MM.1S (cell line): ENCODE results near the gene COA8.

Source experiments
- DNase-seq: peaks from one replicate; pipeline ENCODE4 v3.0.0-alpha.2; 2015
- H2AFZ ChIP-seq: fragments of 300-600 bp; sonication (generic); 2 replicates; pipeline ENCODE4 v1.6.0; 2016; ENCODE audit warnings: antibody characterized with exemption, low read length
- H3F3A ChIP-seq: fragments of 300-600 bp; sonication (generic); 2 replicates; pipeline ENCODE4 v1.6.1; 2016; ENCODE audit warnings: mild to moderate bottlenecking, antibody characterized with exemption, low read length, moderate library complexity, mixed read lengths; ENCODE audit not compliant: insufficient read depth
- H3K27ac ChIP-seq: fragments of 300-600 bp; sonication (generic); 2 replicates; pipeline ENCODE4 v1.5.1; 2016; ENCODE audit warnings: mild to moderate bottlenecking, low read length
- H3K27me3 ChIP-seq: fragments of 300-600 bp; sonication (generic); replicated peaks from 2 replicates; pipeline ENCODE4 v1.6.0; 2016; ENCODE audit warnings: low read length; ENCODE audit not compliant: insufficient read depth
- H3K36me3 ChIP-seq: fragments of 300-600 bp; sonication (generic); replicated peaks from 2 replicates; pipeline ENCODE4 v1.6.1; 2016; ENCODE audit warnings: mild to moderate bottlenecking, low read length, mixed read lengths; ENCODE audit not compliant: insufficient read depth
- H3K4me1 ChIP-seq: fragments of 300-600 bp; sonication (generic); 2 replicates; pipeline ENCODE4 v1.6.1; 2016; ENCODE audit warnings: low read length, mixed read lengths
- H3K4me2 ChIP-seq: fragments of 300-600 bp; sonication (generic); 2 replicates; pipeline ENCODE4 v1.6.0; 2016; ENCODE audit warnings: low read depth, low read length
- H3K4me3 ChIP-seq: fragments of 300-600 bp; sonication (generic); 2 replicates; pipeline ENCODE4 v1.5.1; 2016; ENCODE audit warnings: low read length, mixed read lengths
- H3K79me2 ChIP-seq: fragments of 300-600 bp; sonication (generic); 2 replicates; pipeline ENCODE4 v1.6.1; 2016; ENCODE audit warnings: mixed run types, low read length, mixed read lengths
- H3K9ac ChIP-seq: fragments of 300-600 bp; sonication (generic); 2 replicates; pipeline ENCODE4 v1.6.1; 2016; ENCODE audit warnings: low read length, mixed read lengths
- H3K9me2 ChIP-seq: fragments of 300-600 bp; sonication (generic); replicated peaks from 2 replicates; pipeline ENCODE4 v1.6.1; 2016; ENCODE audit warnings: mild to moderate bottlenecking, low read length, mixed read lengths; ENCODE audit not compliant: insufficient read depth
- H3K9me3 ChIP-seq: fragments of 300-600 bp; sonication (generic); replicated peaks from 2 replicates; pipeline ENCODE4 v1.6.1; 2016; ENCODE audit warnings: mild to moderate bottlenecking, low read length, mixed read lengths; ENCODE audit not compliant: insufficient read depth
- H4K20me1 ChIP-seq: fragments of 300-600 bp; sonication (generic); 2 replicates; pipeline ENCODE4 v1.6.1; 2016; ENCODE audit warnings: mild to moderate bottlenecking, low read length, moderate library complexity, mixed read lengths; ENCODE audit not compliant: insufficient read depth
- EZH2 ChIP-seq: fragments of 300-600 bp; sonication (generic); optimal IDR thresholded peaks from 2 replicates; pipeline ENCODE3; 2017; ENCODE audit warnings: low read depth, mild to moderate bottlenecking, antibody characterized with exemption, low read length, mixed read lengths
- EZH2phosphoT487 ChIP-seq: fragments of 300-600 bp; sonication (generic); IDR thresholded peaks from 2 replicates; pipeline ENCODE4 v1.6.1; 2018; ENCODE audit warnings: antibody characterized with exemption, low read length
- TF ChIP-seq, protein P1 (sequence below): fragments of 300-600 bp; sonication (generic); IDR thresholded peaks from 2 replicates; pipeline ENCODE4 v1.5.1; 2016; ENCODE audit warnings: antibody characterized with exemption, low read length, mixed read lengths

Gene COA8

DNA sequence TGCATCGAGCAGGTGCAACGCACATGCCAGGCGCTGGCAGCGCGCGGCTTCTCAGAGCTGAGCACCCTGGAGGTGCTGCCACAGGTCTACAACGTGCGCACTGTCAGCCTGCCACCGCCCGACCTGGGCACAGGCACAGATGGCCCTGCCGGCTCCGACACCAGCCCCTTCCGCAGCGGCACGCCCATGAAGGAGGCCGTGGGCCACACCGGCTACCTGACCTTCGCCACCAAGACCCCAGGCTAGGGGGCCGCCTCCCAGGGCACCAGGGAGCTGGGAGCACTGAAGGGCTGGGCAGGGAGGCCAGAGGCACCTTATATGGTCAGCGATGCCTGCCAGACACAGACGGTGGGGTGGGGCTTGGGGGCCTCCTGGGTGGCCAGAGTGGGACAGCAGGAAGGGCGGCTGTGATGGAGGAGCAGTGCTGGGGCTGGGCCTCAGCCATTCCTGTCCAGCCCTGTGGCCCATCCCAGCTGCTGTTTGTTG lies 28.1 kb upstream of the COA8 start:
- Histone ChIP-seq H3K4me2 (no peak overlapping the region), H3K27ac (no peak overlapping the region), H3F3A (no peaks in the 10 kb centered on the region), H3K4me3 (no peak overlapping the region), H3K4me1 (no peaks in the 10 kb centered on the region), H3K9me3 (no peaks in the 10 kb centered on the region), H3K79me2 (peaks cover 19% of the 10 kb centered on the region), H3K27me3 (no peaks in the 10 kb centered on the region), H3K9me2 (no peaks in the 10 kb centered on the region), H2AFZ (no peak overlapping the region), H3K9ac (no peak overlapping the region), H3K36me3 (no peaks in the 10 kb centered on the region), H4K20me1 (no peaks in the 10 kb centered on the region)
- DNase-seq, result no peak
- TF ChIP-seq, protein P1, sequence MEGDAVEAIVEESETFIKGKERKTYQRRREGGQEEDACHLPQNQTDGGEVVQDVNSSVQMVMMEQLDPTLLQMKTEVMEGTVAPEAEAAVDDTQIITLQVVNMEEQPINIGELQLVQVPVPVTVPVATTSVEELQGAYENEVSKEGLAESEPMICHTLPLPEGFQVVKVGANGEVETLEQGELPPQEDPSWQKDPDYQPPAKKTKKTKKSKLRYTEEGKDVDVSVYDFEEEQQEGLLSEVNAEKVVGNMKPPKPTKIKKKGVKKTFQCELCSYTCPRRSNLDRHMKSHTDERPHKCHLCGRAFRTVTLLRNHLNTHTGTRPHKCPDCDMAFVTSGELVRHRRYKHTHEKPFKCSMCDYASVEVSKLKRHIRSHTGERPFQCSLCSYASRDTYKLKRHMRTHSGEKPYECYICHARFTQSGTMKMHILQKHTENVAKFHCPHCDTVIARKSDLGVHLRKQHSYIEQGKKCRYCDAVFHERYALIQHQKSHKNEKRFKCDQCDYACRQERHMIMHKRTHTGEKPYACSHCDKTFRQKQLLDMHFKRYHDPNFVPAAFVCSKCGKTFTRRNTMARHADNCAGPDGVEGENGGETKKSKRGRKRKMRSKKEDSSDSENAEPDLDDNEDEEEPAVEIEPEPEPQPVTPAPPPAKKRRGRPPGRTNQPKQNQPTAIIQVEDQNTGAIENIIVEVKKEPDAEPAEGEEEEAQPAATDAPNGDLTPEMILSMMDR, result no peak
- TF ChIP-seq EZH2 (no peak), EZH2phosphoT487 (no peak)

- Histone ChIP-seq H3K27me3 (no peaks in the 10 kb centered on the region), H2AFZ (no peak overlapping the region), H3K4me3 (no peak overlapping the region), H3K9ac (no peak overlapping the region), H3K4me1 (no peaks in the 10 kb centered on the region), H3F3A (no peaks in the 10 kb centered on the region), H4K20me1 (no peaks in the 10 kb centered on the region), H3K4me2 (no peak overlapping the region), H3K9me3 (no peaks in the 10 kb centered on the region), H3K27ac (no peak overlapping the region), H3K9me2 (no peaks in the 10 kb centered on the region), H3K79me2 (peaks cover 13% of the 10 kb centered on the region), H3K36me3 (no peaks in the 10 kb centered on the region)
- TF ChIP-seq EZH2, result no peak
- no peak for TF ChIP-seq EZH2phosphoT487
- no peak for DNase-seq
These were observed 27.5 kb upstream of the COA8 start for GRCh38 chr14:103535081-103535890.

DNA sequence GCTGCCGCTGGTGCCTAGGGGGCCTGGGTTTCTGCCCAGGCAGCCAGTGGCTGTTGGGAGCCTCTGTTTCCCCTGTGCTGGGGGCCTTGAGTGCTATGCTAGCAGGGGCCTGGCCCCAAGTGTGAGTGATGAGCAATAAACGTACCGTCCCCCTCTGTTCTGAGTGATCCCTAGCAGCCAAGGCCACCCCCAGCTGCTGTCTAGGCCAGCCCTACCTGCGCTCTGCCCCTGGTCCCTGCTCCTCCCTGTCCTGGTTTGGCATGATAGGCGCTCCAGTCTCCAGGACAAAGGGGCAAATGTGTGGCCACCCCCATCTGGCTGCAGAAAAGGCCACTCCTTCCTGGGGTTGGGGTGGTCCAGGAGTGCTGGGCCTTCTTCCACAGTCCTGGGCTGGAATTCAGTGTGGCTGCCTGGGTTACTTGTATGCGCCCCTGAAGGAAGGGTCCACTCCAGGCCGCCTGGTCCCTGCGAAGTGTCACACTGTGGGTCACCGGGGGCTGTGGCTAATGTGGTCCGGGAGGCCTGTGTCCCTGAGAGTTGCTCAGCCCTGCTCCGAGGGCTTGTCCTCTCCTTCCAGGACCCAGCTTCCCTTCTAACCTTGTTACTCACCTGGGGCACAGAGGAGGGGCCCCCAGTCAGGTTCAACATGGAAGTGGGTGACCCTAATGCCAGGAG lies 26.7 kb upstream of the COA8 start:
- DNase-seq, result no peak
- H3K9ac ChIP-seq, result no peak overlapping the region
- no peak overlapping the region for H3K4me2 ChIP-seq
- H3K9me2 ChIP-seq, result no peaks in the 10 kb centered on the region
- H4K20me1 ChIP-seq, result no peaks in the 10 kb centered on the region
- no peak overlapping the region for H3K4me3 ChIP-seq
- H2AFZ ChIP-seq, result no peak overlapping the region
- no peaks in the 10 kb centered on the region for H3F3A ChIP-seq
- no peaks in the 10 kb centered on the region for H3K27me3 ChIP-seq
- H3K36me3 ChIP-seq, result no peaks in the 10 kb centered on the region
- peaks cover 5% of the 10 kb centered on the region; the same call in 1 of the 2 replicates for H3K79me2 ChIP-seq
- H3K9me3 ChIP-seq, result no peaks in the 10 kb centered on the region
- no peak overlapping the region for H3K27ac ChIP-seq
- TF ChIP-seq, protein P1, result no peak
- TF ChIP-seq EZH2phosphoT487, result no peak
- TF ChIP-seq EZH2, result no peak
- H3K4me1 ChIP-seq, result no peaks in the 10 kb centered on the region
